Thyroid gland (tissue), 4 donors: ENCODE measurements around the gene EFNA1. TPM values are rescaled to one million over a fixed set of nuclear protein-coding genes. Genes with fewer than 3 reads are reported as not detected.

Experiments
- DNase-seq, 2 donors: peaks; one replicate each; pipeline ENCODE4 v3.0.0-alpha.2; 2019
- H3K27ac ChIP-seq, 3 donors: fragments of 200-600 bp; sonication (generic); 1 replicate in 2 of 3; 2 replicates in 1 of 3; pipeline ENCODE4 v1.5.1; 2016 to 2019; ENCODE audit warnings: mild to moderate bottlenecking in 1 of 3, moderate library complexity in 1 of 3
- H3K27me3 ChIP-seq: fragments of 200-600 bp; sonication (generic); one replicate; pipeline ENCODE4 v1.5.1; 2019
- H3K36me3 ChIP-seq, 2 donors: fragments of 200-600 bp; sonication (generic); one replicate each; pipeline ENCODE4 v1.5.1; 2016 to 2019
- H3K4me1 ChIP-seq, 2 donors: fragments of 200-600 bp; sonication (generic); one replicate each; pipeline ENCODE4 v1.5.1; 2017 to 2019
- H3K4me3 ChIP-seq, 3 donors: fragments of 200-600 bp; sonication (generic); replicated peaks in 1 of 3; 1 replicate in 2 of 3; 2 replicates in 1 of 3; pipeline ENCODE4 v1.5.1; 2016; ENCODE audit warnings: mild to moderate bottlenecking in 1 of 3
- H3K9me3 ChIP-seq: fragments of 200-600 bp; sonication (generic); one replicate; pipeline ENCODE4 v1.5.1; 2017
- CTCF ChIP-seq, 6 experiments: fragments of 200-600 bp in 3 of 6; fragments of 450-650 bp in 3 of 6; sonication (generic) in 3 of 6; IDR thresholded peaks; one replicate each; pipeline ENCODE4 v1.5.1; 2016 to 2019; ENCODE audit warnings: antibody characterized with exemption in 6 of 6, mild to moderate bottlenecking in 2 of 6, inconsistent platforms in 1 of 6, moderate library complexity in 1 of 6
- POLR2A ChIP-seq, 2 donors: fragments of 450-650 bp; IDR thresholded peaks; one replicate each; pipeline ENCODE4 v1.6.1; 2017; ENCODE audit warnings: antibody characterized with exemption in 2 of 2, mild to moderate bottlenecking in 2 of 2, moderate library complexity in 1 of 2
- WGBS, 2 donors: methylation state at CpG; one replicate each; pipeline ENCODE4 v1.1.5; 2017; 5-methylcytosine and 5-hydroxymethylcytosine counted together
- intact Hi-C: fragments of 100-400 bp; cut with DNase I; formaldehyde crosslinking; loops from one replicate; pipeline ENCODE4 v1.15.1; 2023
- total RNA-seq, 4 donors: library from RNA; depleted of rRNA; stranded (reverse); fragments of >200 nt; gene quantifications; one replicate each; pipeline ENCODE4 v1.2.3, GENCODE V29; 2016

EFNA1 gene
- total RNA-seq: 100 to 1,000 TPM in 1 of 4 donors, 10 to 100 TPM in 3; 56.1 to 129 (median 83.1) TPM

GRCh38 chr1:155127105-155127966 is at the start of gene EFNA1:
EFNA1 (plus strand) TSS chr1:155127876; CDS start chr1:155127978, 102 bp downstream.
- intact Hi-C loops: loop anchor here (5.0 kb wide), 1 partner anchor 35 kb away; no protein-coding TSS in a partner anchor
- DNase-seq: peak; percentile 89 to 92
- H3K36me3 ChIP-seq: peaks cover 10 to 11% of the 10 kb centered on the region in 2 donors
- no peaks in the 10 kb centered on the region for H3K27me3 ChIP-seq
- WGBS, 2 donors: 0% methylated on average over 38 to 47 of the region's 76 CpGs
- no peaks in the 10 kb centered on the region for H3K9me3 ChIP-seq
- peaks cover 43 to 54% of the 10 kb centered on the region in 2 donors for H3K4me1 ChIP-seq
- H3K27ac ChIP-seq: peak within 1 kb of the TSS; percentile 96 to 98 (median 98)
- TF ChIP-seq POLR2A (IDR thresholded peaks at IDR 0.05): peak; percentile 80 to 96
- no peak for TF ChIP-seq CTCF (IDR thresholded peaks at IDR 0.05)
- peak within 1 kb of the TSS; percentile 67 to 94 (median 82) for H3K4me3 ChIP-seq

GRCh38 chr1:155078469-155079209 is 49.0 kb upstream of the EFNA1 start, which contains the start of gene EFNA3:
EFNA3 (plus strand) TSS chr1:155078837; CDS start chr1:155078942, 105 bp downstream.
- DNase-seq: peak; percentile 66 to 68
- Histone ChIP-seq H3K27ac (no peak within 1 kb of the TSS), H3K4me3 (peak within 1 kb of the TSS in 1 of 3 donors; percentile 42), H3K9me3 (no peaks in the 10 kb centered on the region), H3K36me3 (no peaks in the 10 kb centered on the region), H3K27me3 (peaks cover 41% of the 10 kb centered on the region), H3K4me1 (peaks cover 39 to 48% of the 10 kb centered on the region in 2 donors)
- WGBS, 2 donors: 5 to 7% methylated on average over 2 to 4 of the region's 59 CpGs
- intact Hi-C loops: no loop called here
- TF ChIP-seq POLR2A (IDR thresholded peaks at IDR 0.05) (no peak), CTCF (IDR thresholded peaks at IDR 0.05) (no peak)

GRCh38 chr1:155079210-155079486 is 48.5 kb upstream of the EFNA1 start:
- WGBS, 2 donors: 4% methylated on average over 6 of the region's 10 CpGs; no CpG with 5 or more reads in 1 of the 2 donors
- peaks cover 42% of the 10 kb centered on the region for H3K27me3 ChIP-seq
- TF ChIP-seq POLR2A (IDR thresholded peaks at IDR 0.05) (no peak), CTCF (IDR thresholded peaks at IDR 0.05) (no peak)
- DNase-seq: no peak
- H3K4me1 ChIP-seq: peaks cover 39 to 48% of the 10 kb centered on the region in 2 donors
- no peak overlapping the region for H3K27ac ChIP-seq
- no peaks in the 10 kb centered on the region for H3K36me3 ChIP-seq
- peak overlapping the region in 1 of 3 donors; percentile 42 for H3K4me3 ChIP-seq
- no peaks in the 10 kb centered on the region for H3K9me3 ChIP-seq
- intact Hi-C loops: no loop called here

GRCh38 chr1:155079487-155080311 is 48.0 kb upstream of the EFNA1 start:
- Histone ChIP-seq H3K36me3 (no peaks in the 10 kb centered on the region), H3K9me3 (no peaks in the 10 kb centered on the region), H3K27me3 (peaks cover 42% of the 10 kb centered on the region), H3K27ac (no peak overlapping the region), H3K4me1 (peaks cover 39 to 53% of the 10 kb centered on the region in 2 donors), H3K4me3 (peak overlapping the region in 1 of 3 donors; percentile 18)
- intact Hi-C loops: loop anchor here (5.0 kb wide), 1 partner anchor 32 kb away; no protein-coding TSS in a partner anchor
- WGBS, 2 donors: 1 to 5% methylated on average over 28 to 34 of the region's 67 CpGs
- no peak for TF ChIP-seq POLR2A (IDR thresholded peaks at IDR 0.05)
- TF ChIP-seq CTCF (IDR thresholded peaks at IDR 0.05): no peak
- no peak for DNase-seq
